ENCODE data around the gene HGFAC.

The HGFAC gene

DNA sequence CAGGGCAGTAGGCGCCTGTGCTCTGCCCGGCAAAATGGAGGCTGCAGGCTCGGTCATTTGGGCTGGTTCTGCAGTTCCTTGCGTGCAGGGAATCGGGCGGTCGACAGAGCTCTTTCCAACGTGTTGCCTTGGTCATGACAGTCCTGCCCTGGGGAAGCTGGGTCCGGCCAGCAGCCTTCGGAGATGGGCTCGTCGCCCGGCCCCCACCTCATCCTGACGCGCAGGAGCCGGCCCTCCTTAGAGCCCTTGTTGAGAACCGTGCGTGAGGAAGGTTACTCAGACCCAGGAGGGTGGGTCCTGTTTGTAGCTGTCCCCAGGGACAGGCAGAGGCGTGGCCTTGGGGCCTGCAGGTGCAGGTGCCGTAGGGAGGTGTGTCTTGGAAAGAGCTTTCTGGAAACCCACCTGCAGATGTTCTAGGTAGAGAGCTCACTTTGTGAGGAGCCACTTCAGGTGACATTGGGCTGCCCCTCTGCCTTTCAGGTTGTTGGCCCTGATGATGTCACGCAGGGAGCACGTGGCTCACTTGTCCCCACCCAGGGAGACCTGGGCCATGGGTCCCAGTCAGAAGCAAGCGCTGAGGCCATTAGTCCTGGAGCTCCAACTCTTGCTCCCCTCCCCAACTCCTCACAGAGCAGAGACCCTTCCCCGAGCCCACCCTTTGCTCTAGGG is 15.2 kb upstream of the HGFAC start:
- DNase-seq (ENCODE audit: low read depth), result no peak
- H3K4me3 ChIP-seq (ENCODE audit: low read depth, low read length), result no peak overlapping the region
- TF ChIP-seq CTCF (IDR thresholded peaks at IDR 0.05; ENCODE audit: control insufficient read depth, extremely low read depth, insufficient read depth), result no peak

DNA sequence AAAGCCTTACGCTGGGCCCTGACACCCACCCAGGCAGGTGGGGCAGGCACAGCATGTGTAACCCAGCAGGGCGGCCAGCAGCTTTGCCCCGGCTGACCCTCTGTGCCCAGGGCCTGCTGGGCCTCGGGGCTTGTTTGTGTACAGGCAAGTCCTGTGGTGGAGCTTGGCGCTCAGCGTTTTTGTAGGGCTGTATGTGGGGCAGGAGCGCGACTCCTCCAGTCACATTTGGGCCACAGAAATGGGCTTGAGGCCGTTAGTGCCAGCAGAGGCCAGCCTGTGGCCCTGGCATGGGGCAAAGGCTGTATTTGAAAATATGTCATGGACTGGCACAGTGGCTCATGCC is 14.7 kb upstream of the HGFAC start:
- no peak overlapping the region for H3K4me3 ChIP-seq (ENCODE audit: low read depth, low read length)
- TF ChIP-seq CTCF (IDR thresholded peaks at IDR 0.05; ENCODE audit: control insufficient read depth, extremely low read depth, insufficient read depth), result no peak
- DNase-seq (ENCODE audit: low read depth), result no peak

DNA sequence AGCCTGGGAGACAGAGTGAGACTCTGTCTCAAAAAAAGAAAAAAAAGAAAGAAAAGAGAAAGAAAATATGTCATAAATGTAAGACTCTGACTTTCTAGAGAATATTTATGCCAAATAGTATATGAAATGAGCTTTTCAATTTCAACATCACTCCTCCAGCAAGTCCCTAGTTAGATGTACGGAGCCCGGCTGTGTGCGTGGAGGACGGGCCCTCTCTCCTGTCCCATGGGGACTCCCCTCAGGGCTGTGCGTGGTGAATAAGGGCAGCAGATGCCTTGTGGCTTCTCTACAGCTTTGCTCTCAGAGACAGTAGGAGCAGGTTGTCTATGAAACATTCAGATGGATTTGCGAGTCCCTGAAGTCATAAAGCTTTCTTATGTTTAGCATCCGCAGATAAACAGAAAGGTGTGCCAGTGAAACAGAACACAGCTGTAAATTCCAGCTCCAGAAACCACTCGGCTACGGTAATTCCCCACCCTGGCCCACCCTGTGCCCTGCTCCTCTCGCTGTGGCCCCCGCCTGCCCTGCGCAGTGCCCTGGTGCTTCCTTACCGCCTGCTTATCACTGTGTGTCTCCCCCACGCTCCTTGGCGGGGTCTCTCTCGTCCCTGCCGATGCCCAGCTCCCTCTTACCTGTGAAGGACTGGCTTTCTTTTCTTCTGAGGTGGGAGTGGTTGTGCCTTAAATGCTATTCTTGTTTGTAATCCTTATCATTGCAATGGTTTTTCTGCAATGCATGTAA is 13.9 kb upstream of the HGFAC start:
- DNase-seq (ENCODE audit: low read depth), result no peak
- no peak for TF ChIP-seq CTCF (IDR thresholded peaks at IDR 0.05; ENCODE audit: control insufficient read depth, extremely low read depth, insufficient read depth)
- no peak overlapping the region for H3K4me3 ChIP-seq (ENCODE audit: low read depth, low read length)

GRCh38 chr4:3429651-3430050 is 12.1 kb upstream of the HGFAC start:
- no peak overlapping the region for H3K4me3 ChIP-seq (ENCODE audit: low read depth, low read length)
- TF ChIP-seq CTCF (IDR thresholded peaks at IDR 0.05; ENCODE audit: control insufficient read depth, extremely low read depth, insufficient read depth), result no peak
- no peak for DNase-seq (ENCODE audit: low read depth)

GRCh38 chr4:3430524-3430923 is 11.2 kb upstream of the HGFAC start:
- no peak overlapping the region for H3K4me3 ChIP-seq (ENCODE audit: low read depth, low read length)
- TF ChIP-seq CTCF (IDR thresholded peaks at IDR 0.05; ENCODE audit: control insufficient read depth, extremely low read depth, insufficient read depth), result no peak
- DNase-seq (ENCODE audit: low read depth), result no peak

DNA sequence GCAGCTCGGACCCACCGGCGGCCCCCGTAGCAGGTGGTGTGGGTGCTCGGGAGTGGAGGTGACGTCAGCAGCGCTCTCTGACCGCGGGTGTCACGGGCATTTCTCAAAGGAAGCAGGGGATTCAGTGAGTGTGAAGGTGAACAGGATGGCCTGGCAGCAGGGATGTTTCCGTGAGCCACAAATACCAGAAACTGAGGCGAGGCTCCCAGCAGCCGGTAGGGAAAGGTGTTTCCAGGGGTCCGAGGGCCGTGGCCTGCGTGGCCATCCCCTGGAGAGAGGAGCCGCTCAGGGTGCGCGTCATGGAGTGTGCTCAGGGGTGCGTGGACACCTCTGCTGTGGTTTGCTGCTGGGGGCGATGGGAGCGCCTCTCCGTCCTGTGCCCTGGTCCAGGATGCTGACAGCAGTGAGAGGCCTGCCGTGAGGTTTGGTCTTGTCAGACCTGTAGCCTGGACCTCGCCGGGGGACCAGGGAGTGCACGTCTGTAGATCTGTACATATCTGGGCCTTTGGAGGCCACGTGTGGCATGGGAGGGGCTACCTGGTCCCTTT is 10.2 kb upstream of the HGFAC start:
- TF ChIP-seq CTCF (IDR thresholded peaks at IDR 0.05; ENCODE audit: control insufficient read depth, extremely low read depth, insufficient read depth), result no peak
- H3K4me3 ChIP-seq (ENCODE audit: low read depth, low read length), result no peak overlapping the region
- DNase-seq (ENCODE audit: low read depth), result no peak

Measured in LNCaP clone FGC (cell line).